ENCODE results near the gene RPS28. TPM values are rescaled to one million over a fixed set of nuclear protein-coding genes. Genes with fewer than 3 reads are reported as not detected.

The RPS28 gene
- total RNA-seq, 1 experiment from 2014 or later = 1,515 TPM

DNA sequence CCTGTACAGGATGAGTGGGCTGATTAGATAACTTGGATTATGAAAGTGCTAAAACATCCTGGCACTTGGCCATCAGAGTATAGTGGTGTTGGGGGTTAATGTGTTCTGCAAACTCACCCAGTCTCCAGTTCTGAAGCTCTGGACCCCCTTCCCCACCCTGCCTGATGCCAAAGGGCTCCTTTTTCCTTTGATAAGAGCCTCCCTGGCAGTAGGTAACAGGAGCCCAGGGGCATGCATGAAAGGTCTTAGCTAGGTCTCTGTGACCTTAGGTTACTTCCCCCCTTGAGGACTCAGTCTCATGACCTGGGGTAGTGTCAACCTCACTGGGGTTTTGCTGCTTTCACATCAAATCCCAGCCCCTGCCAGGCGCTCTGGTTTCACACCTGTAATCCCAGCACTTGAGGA lies 2.5 kb downstream of the RPS28 start:
- no peaks in the 10 kb centered on the region for H3K27me3 Mint-ChIP-seq (ENCODE audit: insufficient read depth, unreplicated experiment)
- H3K4me3 ChIP-seq (ENCODE audit: low read depth, low read length) = no peak overlapping the region
- TF ChIP-seq, protein P1, sequence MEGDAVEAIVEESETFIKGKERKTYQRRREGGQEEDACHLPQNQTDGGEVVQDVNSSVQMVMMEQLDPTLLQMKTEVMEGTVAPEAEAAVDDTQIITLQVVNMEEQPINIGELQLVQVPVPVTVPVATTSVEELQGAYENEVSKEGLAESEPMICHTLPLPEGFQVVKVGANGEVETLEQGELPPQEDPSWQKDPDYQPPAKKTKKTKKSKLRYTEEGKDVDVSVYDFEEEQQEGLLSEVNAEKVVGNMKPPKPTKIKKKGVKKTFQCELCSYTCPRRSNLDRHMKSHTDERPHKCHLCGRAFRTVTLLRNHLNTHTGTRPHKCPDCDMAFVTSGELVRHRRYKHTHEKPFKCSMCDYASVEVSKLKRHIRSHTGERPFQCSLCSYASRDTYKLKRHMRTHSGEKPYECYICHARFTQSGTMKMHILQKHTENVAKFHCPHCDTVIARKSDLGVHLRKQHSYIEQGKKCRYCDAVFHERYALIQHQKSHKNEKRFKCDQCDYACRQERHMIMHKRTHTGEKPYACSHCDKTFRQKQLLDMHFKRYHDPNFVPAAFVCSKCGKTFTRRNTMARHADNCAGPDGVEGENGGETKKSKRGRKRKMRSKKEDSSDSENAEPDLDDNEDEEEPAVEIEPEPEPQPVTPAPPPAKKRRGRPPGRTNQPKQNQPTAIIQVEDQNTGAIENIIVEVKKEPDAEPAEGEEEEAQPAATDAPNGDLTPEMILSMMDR (IDR thresholded peaks at IDR 0.05; ENCODE audit: insufficient read depth in 1 of 2, low read depth in 1 of 2, low read length in 1 of 2, severe bottlenecking in 1 of 2, unreplicated experiment in 1 of 2) = no peak
- peaks cover 7% of the 10 kb centered on the region for H3K4me1 Mint-ChIP-seq (ENCODE audit: low read depth, unreplicated experiment)
- no peak for DNase-seq
- no peak overlapping the region for H3K27ac Mint-ChIP-seq (ENCODE audit: unreplicated experiment)
- H3K36me3 Mint-ChIP-seq (ENCODE audit: insufficient read depth, unreplicated experiment) = peaks cover 72% of the 10 kb centered on the region
- peaks cover 4% of the 10 kb centered on the region for H3K36me3 ChIP-seq (ENCODE audit: control insufficient read depth, insufficient read depth, low read length)
- no peaks in the 10 kb centered on the region for H3K9me3 ChIP-seq
- no peak overlapping the region for H3K4me3 Mint-ChIP-seq (ENCODE audit: unreplicated experiment)
- no TSS peak for BruUV-seq (replicated peaks)
- no peaks in the 10 kb centered on the region for H3K27me3 ChIP-seq (replicated peaks; ENCODE audit: control insufficient read depth, insufficient read depth, low read length)
- POLR2A ChIA-PET = interaction anchor here (1.3 kb wide), 1 partner anchor 11 kb away, joined by 5 read pairs; no protein-coding TSS in a partner anchor
- no peaks in the 10 kb centered on the region for H3K9me3 Mint-ChIP-seq (ENCODE audit: unreplicated experiment)
- H3K4me1 ChIP-seq = peaks cover 9% of the 10 kb centered on the region
- CTCF ChIA-PET = no interaction called here
- intact Hi-C loops (cut with micrococcal nuclease; ENCODE audit: unreplicated experiment) = no loop called here

DNA sequence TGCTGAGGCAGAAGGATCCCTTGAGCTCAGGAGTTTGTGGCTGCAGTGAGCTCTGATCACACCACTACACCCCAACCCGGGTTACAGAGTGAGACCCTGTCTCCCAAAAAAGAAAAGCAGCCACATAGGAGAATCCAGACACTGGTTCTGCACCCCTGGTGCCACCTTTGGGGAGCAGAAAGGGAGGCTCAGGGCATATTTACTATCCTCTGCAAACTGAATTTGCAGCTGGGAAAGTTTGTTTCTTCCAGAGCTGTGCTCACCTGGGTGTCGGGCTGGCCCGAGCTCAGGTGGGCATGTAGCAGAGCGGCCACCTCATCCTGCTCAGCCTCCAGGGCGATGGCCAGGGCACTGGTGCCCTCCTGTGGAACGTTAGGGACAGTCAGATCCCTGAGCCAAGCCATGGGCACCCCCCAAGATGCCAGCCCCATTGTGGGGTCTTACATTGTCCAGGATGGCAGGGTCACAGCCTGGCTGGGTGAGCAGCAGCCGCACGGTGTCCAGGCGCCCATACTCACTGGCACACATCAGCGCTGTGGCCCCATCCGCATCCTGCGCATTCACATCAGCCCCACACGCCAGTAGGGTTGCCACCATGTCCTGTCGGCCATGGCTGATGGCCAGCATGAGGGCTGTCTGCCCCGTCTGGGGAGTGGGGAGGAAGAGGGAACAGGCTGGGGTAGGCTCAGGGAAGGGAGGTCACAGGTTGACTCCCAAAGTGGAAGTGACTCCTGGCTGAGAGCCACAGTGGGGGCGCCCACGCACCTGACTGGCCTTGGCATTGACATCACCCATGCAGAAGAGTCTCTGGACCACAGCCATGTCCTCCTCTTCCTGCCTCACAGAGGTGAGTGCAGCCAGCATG lies 3.1 kb downstream of the RPS28 start:
- no peak overlapping the region for H3K4me3 ChIP-seq (ENCODE audit: low read depth, low read length)
- Mint-ChIP-seq H3K9me3 (ENCODE audit: unreplicated experiment) (no peaks in the 10 kb centered on the region), H3K4me1 (ENCODE audit: low read depth, unreplicated experiment) (peaks cover 5% of the 10 kb centered on the region), H3K27me3 (ENCODE audit: insufficient read depth, unreplicated experiment) (no peaks in the 10 kb centered on the region), H3K4me3 (ENCODE audit: unreplicated experiment) (no peak overlapping the region), H3K27ac (ENCODE audit: unreplicated experiment) (no peak overlapping the region), H3K36me3 (ENCODE audit: insufficient read depth, unreplicated experiment) (peaks cover 68% of the 10 kb centered on the region)
- POLR2A ChIA-PET = interaction anchor here (1.3 kb wide), 1 partner anchor 11 kb away, joined by 5 read pairs; no protein-coding TSS in a partner anchor
- no TSS peak for BruUV-seq (replicated peaks)
- peaks cover 9% of the 10 kb centered on the region for H3K4me1 ChIP-seq
- H3K27me3 ChIP-seq (replicated peaks; ENCODE audit: control insufficient read depth, insufficient read depth, low read length) = no peaks in the 10 kb centered on the region
- TF ChIP-seq, protein P1 (IDR thresholded peaks at IDR 0.05; ENCODE audit: insufficient read depth in 1 of 2, low read depth in 1 of 2, low read length in 1 of 2, severe bottlenecking in 1 of 2, unreplicated experiment in 1 of 2) = no peak
- intact Hi-C loops (cut with micrococcal nuclease; ENCODE audit: unreplicated experiment) = no loop called here
- no peaks in the 10 kb centered on the region for H3K9me3 ChIP-seq
- DNase-seq = no peak
- peaks cover 4% of the 10 kb centered on the region for H3K36me3 ChIP-seq (ENCODE audit: control insufficient read depth, insufficient read depth, low read length)
- CTCF ChIA-PET = no interaction called here

DNA sequence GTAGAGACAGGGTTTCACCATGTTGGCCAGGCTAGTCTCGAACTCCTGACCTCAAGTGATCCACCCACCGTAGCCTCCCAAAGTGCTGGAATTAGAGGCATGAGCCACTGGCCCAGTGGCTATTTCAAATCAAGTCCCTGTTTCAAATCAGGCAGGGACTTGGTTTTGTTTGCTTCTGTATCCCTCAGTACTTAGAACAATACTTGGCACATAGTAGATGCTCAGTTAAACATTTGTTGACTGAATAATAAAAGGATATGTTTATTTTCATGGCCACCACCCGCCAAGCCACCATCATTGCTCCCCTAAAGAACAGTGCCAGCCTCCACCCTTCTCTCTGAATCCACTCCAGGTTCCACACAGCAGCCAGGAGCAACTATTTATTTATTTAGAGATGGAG lies 4.2 kb downstream of the RPS28 start:
- intact Hi-C loops (cut with micrococcal nuclease; ENCODE audit: unreplicated experiment) = no loop called here
- Histone ChIP-seq H3K36me3 (ENCODE audit: control insufficient read depth, insufficient read depth, low read length) (peaks cover 4% of the 10 kb centered on the region), H3K27me3 (replicated peaks; ENCODE audit: control insufficient read depth, insufficient read depth, low read length) (no peaks in the 10 kb centered on the region), H3K4me3 (ENCODE audit: low read depth, low read length) (no peak overlapping the region), H3K9me3 (no peaks in the 10 kb centered on the region), H3K4me1 (peaks cover 16% of the 10 kb centered on the region)
- Mint-ChIP-seq H3K4me3 (ENCODE audit: unreplicated experiment) (no peak overlapping the region), H3K27ac (ENCODE audit: unreplicated experiment) (no peak overlapping the region), H3K27me3 (ENCODE audit: insufficient read depth, unreplicated experiment) (no peaks in the 10 kb centered on the region), H3K36me3 (ENCODE audit: insufficient read depth, unreplicated experiment) (peaks cover 62% of the 10 kb centered on the region), H3K4me1 (ENCODE audit: low read depth, unreplicated experiment) (peaks cover 8% of the 10 kb centered on the region), H3K9me3 (ENCODE audit: unreplicated experiment) (no peaks in the 10 kb centered on the region)
- BruUV-seq (replicated peaks) = no TSS peak
- POLR2A ChIA-PET = interaction anchor here (0.6 kb wide), 1 partner anchor 117 kb away, joined by 6 read pairs; no protein-coding TSS in a partner anchor
- CTCF ChIA-PET = no interaction called here
- no peak for DNase-seq
- TF ChIP-seq, protein P1 (IDR thresholded peaks at IDR 0.05; ENCODE audit: insufficient read depth in 1 of 2, low read depth in 1 of 2, low read length in 1 of 2, severe bottlenecking in 1 of 2, unreplicated experiment in 1 of 2) = no peak

All from Caco-2 (cell line).